Coronary artery (tissue), 2 donors: ENCODE results near the gene TMEM134.

ENCODE experiments used
- DNase-seq: peaks from one replicate; pipeline ENCODE4 v3.0.0-alpha.2; 2017; ENCODE audit warnings: low spot score
- H3K27ac ChIP-seq, 2 donors: fragments of 200-600 bp; sonication (generic); one replicate each; pipeline ENCODE4 v1.5.1; 2016 to 2019
- H3K4me3 ChIP-seq: fragments of 200-600 bp; sonication (generic); 2 replicates; pipeline ENCODE4 v1.5.1; 2016; ENCODE audit warnings: mild to moderate bottlenecking, moderate library complexity
- CTCF ChIP-seq: fragments of 200-600 bp; sonication (generic); IDR thresholded peaks from one replicate; pipeline ENCODE4 v1.5.1; 2019; ENCODE audit warnings: antibody characterized with exemption

Gene TMEM134

GRCh38 chr11:67499808-67500483 lies 30.9 kb upstream of the TMEM134 start:
- DNase-seq, result no peak
- Histone ChIP-seq H3K4me3 (no peak overlapping the region), H3K27ac (no peak overlapping the region)
- TF ChIP-seq CTCF, result no peak

- Histone ChIP-seq H3K4me3 (no peak overlapping the region), H3K27ac (no peak overlapping the region)
- no peak for TF ChIP-seq CTCF
- no peak for DNase-seq
These were observed 29.5 kb upstream of the TMEM134 start for GRCh38 chr11:67498544-67498972.

GRCh38 chr11:67497656-67498291 lies 28.7 kb upstream of the TMEM134 start:
- H3K27ac ChIP-seq, result no peak overlapping the region
- no peak for DNase-seq
- no peak for TF ChIP-seq CTCF
- no peak overlapping the region for H3K4me3 ChIP-seq

GRCh38 chr11:67496113-67496512 lies 27.1 kb upstream of the TMEM134 start:
- H3K27ac ChIP-seq, result no peak overlapping the region
- DNase-seq, result no peak
- TF ChIP-seq CTCF, result no peak
- H3K4me3 ChIP-seq, result no peak overlapping the region

- no peak for TF ChIP-seq CTCF
These were observed 26.4 kb upstream of the TMEM134 start for GRCh38 chr11:67495234-67496005.

GRCh38 chr11:67494371-67495233 lies 25.6 kb upstream of the TMEM134 start:
- no peak for DNase-seq
- TF ChIP-seq CTCF, result no peak
- H3K4me3 ChIP-seq, result no peak overlapping the region
- H3K27ac ChIP-seq, result no peak overlapping the region

More at GRCh38 chr11:67495234-67496005, 26.4 kb upstream of the TMEM134 start:
- Histone ChIP-seq H3K4me3 (no peak overlapping the region), H3K27ac (no peak overlapping the region)
- no peak for DNase-seq
